ENCODE data around the gene SLC26A8. TPM values are rescaled to one million over a fixed set of nuclear protein-coding genes. Genes with fewer than 3 reads are reported as not detected.

SLC26A8 gene
- total RNA-seq, 1 experiment from 2014 or later, result not detected

GRCh38 chr6:36052097-36052496, 27.7 kb upstream of the SLC26A8 start:
- ATAC-seq (no peak), DNase-seq (ENCODE audit: low read depth, low spot score) (no peak)
- CTCF ChIA-PET, result no interaction called here
- Histone ChIP-seq H3K4me3 (ENCODE audit: low read depth in 2 of 2, low read length in 2 of 2) (no peak overlapping the region), H3K36me3 (ENCODE audit: control insufficient read depth, insufficient read depth, low read length) (peaks cover 4% of the 10 kb centered on the region), H3K27me3 (ENCODE audit: control insufficient read depth, insufficient read depth, low read length) (no peaks in the 10 kb centered on the region), H3K9me3 (ENCODE audit: control insufficient read depth, insufficient read depth, low read depth, low read length) (no peaks in the 10 kb centered on the region), H3K27ac (ENCODE audit: low read length) (no peak overlapping the region), H3K4me1 (ENCODE audit: control insufficient read depth, insufficient read depth, low read length) (no peaks in the 10 kb centered on the region)
- intact Hi-C loops (cut with micrococcal nuclease; ENCODE audit: unreplicated experiment), result no loop called here
- BruUV-seq (replicated peaks), result no TSS peak
- in situ Hi-C loops (cut with HindIII; ENCODE audit: low pct_unique_long_range_greater_than_20kb, low sequenced_read_pairs), result no loop called here
- TF ChIP-seq CTCF (IDR thresholded peaks at IDR 0.05) (no peak), SIN3A (IDR thresholded peaks at IDR 0.05; ENCODE audit: borderline replicate concordance, insufficient read depth, low read depth, low read length) (no peak), REST (IDR thresholded peaks at IDR 0.05; ENCODE audit: insufficient read depth in 1 of 2, low read depth in 2 of 2, low read length in 1 of 2) (no peak), TCF7L2 (IDR thresholded peaks at IDR 0.05; ENCODE audit: low read depth, low read length) (no peak), POLR2AphosphoS5 (IDR thresholded peaks at IDR 0.05; ENCODE audit: low read depth, low read length) (no peak)
- POLR2A ChIA-PET, result interaction anchor here (0.5 kb wide), 1 partner anchor 1915 kb away, joined by 3 read pairs; no protein-coding TSS in a partner anchor

GRCh38 chr6:36050947-36051710, 26.7 kb upstream of the SLC26A8 start:
- DNase-seq (ENCODE audit: low read depth, low spot score), result no peak
- Histone ChIP-seq H3K36me3 (ENCODE audit: control insufficient read depth, insufficient read depth, low read length) (peaks cover 4% of the 10 kb centered on the region; the same call in 1 of the 2 replicates), H3K4me1 (ENCODE audit: control insufficient read depth, insufficient read depth, low read length) (no peaks in the 10 kb centered on the region), H3K4me3 (ENCODE audit: low read depth in 2 of 2, low read length in 2 of 2) (no peak overlapping the region), H3K27me3 (ENCODE audit: control insufficient read depth, insufficient read depth, low read length) (no peaks in the 10 kb centered on the region), H3K27ac (ENCODE audit: low read length) (no peak overlapping the region), H3K9me3 (ENCODE audit: control insufficient read depth, insufficient read depth, low read depth, low read length) (no peaks in the 10 kb centered on the region)
- no peak for ATAC-seq
- intact Hi-C loops (cut with micrococcal nuclease; ENCODE audit: unreplicated experiment), result no loop called here
- no peak for TF ChIP-seq CTCF (IDR thresholded peaks at IDR 0.05)
- no peak for TF ChIP-seq POLR2AphosphoS5 (IDR thresholded peaks at IDR 0.05; ENCODE audit: low read depth, low read length)
- no peak for TF ChIP-seq TCF7L2 (IDR thresholded peaks at IDR 0.05; ENCODE audit: low read depth, low read length)
- TF ChIP-seq REST (IDR thresholded peaks at IDR 0.05; ENCODE audit: insufficient read depth in 1 of 2, low read depth in 2 of 2, low read length in 1 of 2), result no peak
- TF ChIP-seq SIN3A (IDR thresholded peaks at IDR 0.05; ENCODE audit: borderline replicate concordance, insufficient read depth, low read depth, low read length), result no peak
- CTCF ChIA-PET, result no interaction called here
- BruUV-seq (replicated peaks), result no TSS peak
- in situ Hi-C loops (cut with HindIII; ENCODE audit: low pct_unique_long_range_greater_than_20kb, low sequenced_read_pairs), result no loop called here
- POLR2A ChIA-PET, result interaction anchor here (0.5 kb wide), 1 partner anchor 1914 kb away, joined by 3 read pairs; no protein-coding TSS in a partner anchor

All from Panc1 (cell line).